Fibroblast of upper back skin (primary cell): ENCODE measurements around the gene NOTCH4.
"Not testable (repeated sequence)": the region's sequence is repeated elsewhere in the genome, so short reads cannot be mapped to it uniquely, and the experiment has no call there.

Experiments
- DNase-seq: peaks from one replicate; pipeline ENCODE4 v3.0.0-alpha.2; 2013

NOTCH4 gene

DNA sequence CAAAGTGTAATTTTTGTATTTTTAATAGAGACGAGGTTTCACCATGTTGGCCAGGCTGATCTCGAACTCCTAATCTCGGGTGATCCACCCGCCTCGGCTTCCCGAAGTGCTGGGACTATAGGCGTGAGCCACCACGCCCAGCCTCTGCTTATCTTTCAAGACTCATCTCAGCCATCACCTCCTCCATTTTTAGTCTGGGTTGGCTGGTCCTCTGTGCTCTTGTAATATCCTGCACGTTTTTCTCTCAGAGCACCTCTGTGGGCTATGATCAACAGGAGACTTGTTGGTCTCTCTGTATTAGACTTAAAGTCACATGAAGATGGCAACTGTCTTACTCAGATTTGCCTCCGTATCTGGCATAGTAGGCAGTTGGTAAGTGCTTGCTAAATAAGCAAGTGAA is 7.6 kb downstream of the NOTCH4 start:
- DNase-seq: no peak

DNA sequence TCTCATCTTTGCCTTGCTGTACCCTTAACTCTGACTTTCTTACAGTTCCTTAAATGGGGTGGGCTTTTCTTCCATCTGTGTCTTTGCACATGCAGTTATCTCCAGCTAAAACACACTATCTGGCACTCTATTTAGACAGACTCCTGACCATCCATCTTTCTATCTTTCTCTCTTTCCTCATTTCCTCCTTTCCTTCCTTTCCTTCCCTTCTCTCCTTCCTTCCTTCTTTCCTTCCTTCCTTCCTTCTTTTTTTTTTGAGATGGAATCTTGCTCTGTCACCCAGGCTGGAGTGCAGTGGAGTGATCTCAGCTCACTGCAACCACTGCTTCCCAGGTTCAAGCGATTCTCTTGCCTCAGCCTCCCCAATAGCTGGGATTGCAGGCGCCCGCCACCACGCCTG is 8.2 kb downstream of the NOTCH4 start:
- no peak for DNase-seq

DNA sequence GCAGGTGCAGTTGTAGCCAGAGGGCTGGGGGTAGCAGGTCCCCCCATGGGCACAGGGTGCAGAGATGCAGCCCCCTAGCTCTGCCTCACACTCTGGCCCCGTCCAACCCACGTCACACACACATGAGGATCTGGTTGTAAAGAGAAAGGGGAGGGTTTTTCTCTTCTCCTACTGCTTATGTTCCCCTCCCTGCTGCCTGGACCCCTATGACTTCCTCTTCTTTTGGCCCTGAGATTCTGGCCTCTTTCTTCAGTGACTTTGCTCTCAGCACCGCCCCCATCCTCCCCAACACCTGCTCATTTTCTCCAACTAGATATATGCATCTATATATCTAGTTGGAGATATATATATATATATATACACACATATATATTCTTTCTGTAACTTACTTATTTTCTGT is 9.7 kb downstream of the NOTCH4 start:
- DNase-seq: no peak

DNA sequence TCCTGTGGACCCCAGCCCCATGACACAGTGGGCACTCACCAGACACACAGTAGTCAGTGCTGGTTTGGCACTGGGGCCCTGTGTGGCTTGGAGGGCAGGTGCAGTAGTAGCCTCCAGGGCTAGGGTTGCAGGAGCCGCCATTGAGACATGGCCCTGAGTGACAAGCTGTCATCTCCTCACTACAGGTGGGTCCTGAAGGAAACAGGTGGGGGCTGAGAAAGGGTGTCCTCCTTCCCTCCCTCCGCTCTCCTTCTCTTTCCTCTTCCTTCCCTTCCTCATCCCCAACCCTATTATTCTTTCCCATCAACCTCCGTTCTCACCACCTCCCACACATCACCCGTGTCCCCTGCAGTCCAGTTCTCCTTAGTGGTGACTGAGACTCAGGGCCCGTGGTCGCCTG is 10.2 kb downstream of the NOTCH4 start:
- no peak for DNase-seq

DNA sequence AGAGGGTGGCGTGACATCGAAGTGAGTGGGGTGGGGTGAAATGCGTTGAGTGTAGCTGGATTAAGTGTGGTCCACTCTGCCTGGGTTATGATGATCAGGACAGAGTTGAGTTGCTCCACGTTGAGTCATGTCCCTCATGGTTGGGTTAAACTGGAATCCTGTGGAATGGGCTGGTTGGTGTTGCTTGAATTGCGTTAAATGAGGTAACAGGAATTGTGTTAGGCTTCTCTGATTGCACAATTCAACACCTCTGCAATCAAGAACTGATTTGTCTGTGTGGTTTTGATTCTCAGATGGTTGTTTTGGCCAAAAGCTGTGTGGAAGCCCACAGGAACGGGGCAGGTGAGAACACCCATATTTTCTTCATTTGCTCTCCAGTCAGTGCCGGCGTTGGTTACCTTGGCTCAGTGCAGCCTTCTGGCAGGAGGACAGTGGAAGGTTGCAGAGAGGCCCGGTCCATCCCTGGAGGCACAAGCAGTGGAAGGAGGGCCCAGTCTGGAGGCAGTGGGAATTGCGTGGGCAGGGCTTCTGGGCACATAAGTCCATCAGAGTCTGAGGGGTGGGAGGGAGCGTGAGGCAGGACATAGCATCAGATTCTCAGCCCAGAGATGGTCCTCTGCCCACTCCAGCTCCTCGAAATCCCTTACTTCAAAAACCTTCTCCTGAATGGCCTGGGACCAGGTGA is 11.6 kb downstream of the NOTCH4 start:
- DNase-seq: no peak

DNA sequence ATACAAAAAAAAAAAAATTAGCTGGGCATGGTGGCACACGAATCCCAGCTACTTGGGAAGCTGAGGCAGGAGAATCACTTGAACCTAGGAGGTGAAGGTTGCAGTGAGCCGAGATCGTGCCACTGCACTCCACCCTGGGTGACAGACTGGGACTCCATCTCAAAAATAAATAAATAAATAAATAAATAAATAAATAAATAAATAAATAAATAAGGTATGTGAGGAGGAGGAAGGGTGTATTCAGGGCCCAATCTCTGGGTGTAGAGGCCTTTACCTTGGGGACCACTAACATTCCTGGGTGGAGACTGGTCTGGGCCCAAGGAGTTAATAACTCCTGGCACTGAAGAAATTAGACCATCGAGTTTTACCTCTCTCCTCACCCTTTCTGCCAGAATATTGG is 12.4 kb downstream of the NOTCH4 start:
- DNase-seq: not testable (repeated sequence)

DNA sequence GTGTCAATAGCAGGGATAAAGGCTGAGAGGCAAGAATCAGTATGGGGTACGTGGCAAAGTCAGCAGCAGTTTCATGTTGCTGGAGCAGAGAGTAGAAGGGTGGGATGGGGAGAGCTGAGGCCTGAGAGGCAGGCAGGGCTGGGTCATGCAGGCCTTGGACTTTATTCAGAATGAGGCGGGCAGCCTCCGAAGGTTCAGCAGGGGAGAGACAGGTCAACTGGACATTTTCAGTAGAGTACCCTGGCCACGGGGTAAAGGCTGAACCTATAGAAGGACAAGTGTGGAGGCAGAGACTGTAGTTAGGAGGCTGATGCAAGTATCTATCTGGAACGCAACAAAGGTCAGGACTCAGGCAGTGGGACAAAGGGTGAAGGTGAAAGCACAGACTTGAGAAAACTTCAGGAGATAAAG is 13.7 kb downstream of the NOTCH4 start:
- DNase-seq: no peak

DNA sequence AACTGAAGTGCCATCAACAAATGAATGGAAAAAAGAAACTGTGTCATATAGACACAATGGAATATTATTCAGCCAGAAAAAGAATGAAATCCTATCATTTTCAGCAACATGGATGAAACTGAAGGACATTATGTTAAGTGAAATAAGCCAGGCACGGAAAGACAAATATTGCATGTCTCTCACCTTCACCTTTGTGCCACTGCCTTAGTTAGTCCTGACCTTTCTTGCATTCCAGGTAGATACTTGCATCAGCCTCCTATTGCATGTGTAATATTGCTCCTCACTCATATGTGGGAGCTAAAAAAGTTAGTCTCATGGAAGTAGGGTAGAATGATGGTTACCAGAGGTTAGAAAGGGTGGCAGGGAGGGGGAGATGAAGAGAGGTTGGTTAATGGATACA is 14.9 kb downstream of the NOTCH4 start:
- DNase-seq: no peak

DNA sequence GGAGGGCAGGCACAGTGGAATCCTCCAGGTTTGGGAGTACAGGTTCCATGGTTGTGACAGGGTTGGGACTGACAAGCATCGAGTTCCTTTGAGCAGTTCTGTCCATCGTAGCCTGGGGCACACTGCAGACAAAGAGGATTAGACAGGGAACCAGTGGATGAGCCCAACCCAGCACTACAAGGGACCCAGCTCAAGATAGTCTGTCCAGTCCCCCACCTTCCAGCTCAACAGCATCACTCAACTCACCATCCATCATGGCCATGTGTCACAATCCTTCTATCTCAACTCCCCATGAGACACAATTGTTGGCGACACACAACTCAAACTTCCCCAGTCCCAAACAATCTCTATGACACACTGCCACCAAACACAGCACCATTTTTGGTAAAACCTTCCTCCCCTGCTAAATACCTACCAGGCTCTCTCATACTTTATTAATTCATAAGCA is 19.6 kb downstream of the NOTCH4 start:
- no peak for DNase-seq

DNA sequence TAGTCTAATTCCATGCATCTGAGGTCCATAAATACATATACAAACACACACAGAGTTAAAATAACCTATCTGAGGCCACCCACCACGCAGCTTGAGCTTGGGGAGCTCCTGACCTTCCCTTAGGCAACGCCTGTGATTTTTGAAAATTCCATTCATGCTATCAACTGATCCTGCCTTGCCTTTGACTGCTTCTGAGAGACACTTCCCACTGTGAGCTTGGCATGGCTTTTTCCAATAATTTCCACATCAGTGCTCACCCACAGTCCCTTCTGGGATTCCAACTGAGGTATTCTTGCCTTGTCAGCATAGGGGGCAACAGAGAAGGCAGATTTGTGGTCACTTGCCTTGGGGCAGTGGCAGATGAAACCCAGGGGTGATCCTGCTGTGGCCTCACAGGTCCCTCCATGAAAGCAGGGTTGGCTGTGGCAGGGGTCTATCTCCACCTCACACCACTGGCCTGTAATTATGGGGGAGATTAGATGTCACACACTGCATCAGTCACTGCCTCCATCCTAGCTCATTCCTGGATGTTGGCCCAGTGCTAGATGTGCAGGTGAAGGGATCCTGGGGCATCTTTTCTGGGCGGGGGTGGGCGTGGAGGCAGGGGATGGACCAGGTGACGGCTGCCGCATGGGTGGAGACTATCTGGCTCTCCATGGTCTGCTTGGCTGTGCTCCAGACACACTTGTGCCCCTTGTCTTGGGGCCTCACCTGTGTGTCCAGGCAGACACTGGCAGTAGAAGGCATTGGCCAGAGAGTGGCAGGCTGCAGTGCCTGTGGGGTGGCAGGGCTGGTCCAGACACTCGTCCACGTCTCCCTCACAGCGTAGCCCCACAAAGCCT is 20.2 kb downstream of the NOTCH4 start:
- DNase-seq: no peak

DNA sequence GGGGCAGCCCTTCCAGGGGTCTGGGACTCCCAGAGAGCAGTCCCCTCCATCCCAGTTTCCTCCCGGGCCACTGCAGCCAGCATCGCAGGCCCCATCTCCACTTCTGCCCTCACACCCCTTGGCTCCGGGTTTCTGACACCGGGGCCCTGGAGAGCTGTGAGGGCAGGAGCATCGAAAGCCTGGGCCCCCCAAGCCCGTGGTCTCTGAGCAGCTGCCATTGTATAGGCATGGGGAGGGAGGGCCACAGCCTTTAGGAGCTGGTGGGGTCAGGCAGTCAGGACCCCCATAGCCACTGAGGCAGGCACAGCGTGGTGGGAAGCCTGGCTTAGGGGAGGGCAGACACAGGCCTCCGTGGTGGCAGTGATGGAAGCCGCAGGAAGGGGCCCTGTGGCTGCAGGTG is 21.7 kb downstream of the NOTCH4 start:
- no peak for DNase-seq

DNA sequence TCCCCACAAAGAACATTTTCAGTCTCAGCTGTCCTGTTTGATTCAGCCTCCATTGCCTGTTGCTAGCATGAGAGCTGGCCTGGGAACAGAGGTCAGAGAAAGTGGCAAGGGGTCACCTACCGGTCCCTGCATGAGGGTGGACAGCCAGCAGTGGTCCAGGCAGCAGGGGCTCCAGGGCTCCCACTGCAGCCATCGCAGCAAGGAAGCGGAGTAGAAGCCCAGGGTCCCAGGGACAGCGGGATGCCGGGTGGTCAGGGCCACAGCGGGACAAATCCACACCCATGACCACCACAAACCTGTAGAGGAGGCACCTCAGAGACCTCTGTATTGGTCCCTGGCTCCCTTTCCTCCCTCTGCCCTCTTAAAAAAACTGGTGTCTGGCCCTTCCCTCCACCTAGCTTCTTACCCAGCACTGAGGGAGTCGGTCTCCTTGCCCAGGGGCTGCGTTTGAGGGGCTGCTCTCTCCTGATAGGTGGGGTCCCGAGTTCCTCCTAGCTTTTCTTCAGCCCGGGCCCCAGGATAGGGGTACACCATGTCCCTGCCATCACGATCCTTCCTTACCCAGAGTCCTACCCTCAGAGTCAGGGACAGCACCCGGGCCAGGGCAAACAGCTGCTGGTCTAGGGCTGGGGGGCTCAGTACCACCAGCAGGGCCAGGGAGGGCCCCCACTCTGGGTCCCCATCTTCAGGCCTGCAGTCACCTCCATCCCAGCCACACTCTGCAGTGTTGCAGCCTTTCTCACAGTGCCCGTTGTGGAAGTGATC is 23.0 kb downstream of the NOTCH4 start:
- no peak for DNase-seq

DNA sequence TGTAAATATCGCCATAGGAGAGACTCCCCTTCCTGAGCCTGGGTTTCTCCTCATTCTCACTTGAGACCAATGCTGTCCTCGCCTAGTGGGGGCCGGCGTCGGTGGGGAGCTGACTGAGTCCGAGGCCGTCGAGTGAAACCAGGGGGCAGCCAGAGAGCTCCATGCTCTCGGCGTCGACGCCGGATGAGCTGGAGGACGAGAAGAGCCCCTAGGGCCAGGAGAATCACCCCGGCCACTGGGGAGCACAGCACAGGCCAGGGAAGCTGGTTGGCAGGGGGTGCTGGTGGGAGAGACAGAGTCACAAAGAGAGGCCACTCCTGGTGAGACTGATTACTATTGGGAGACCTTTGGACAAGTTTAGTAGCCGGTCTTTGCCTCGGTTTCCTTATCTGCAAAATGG is 25.0 kb downstream of the NOTCH4 start:
- DNase-seq: no peak

DNA sequence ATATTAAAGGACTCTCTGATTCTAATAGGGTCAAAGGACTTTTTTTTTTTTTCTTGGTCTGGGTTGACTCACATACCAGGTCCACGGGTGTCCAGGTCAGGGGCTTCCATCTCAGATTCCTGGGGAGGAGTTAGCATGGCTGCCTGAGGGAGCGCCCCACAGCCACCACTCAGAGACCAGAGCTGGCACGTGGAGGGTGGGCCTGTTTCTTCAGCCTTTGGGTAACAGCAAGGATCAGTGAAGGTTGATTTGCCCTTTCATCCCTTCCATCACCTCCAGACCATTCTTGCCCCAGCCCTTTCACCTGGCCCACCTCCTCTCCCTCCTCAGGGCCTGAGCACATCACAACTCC is 25.5 kb downstream of the NOTCH4 start:
- DNase-seq: no peak

DNA sequence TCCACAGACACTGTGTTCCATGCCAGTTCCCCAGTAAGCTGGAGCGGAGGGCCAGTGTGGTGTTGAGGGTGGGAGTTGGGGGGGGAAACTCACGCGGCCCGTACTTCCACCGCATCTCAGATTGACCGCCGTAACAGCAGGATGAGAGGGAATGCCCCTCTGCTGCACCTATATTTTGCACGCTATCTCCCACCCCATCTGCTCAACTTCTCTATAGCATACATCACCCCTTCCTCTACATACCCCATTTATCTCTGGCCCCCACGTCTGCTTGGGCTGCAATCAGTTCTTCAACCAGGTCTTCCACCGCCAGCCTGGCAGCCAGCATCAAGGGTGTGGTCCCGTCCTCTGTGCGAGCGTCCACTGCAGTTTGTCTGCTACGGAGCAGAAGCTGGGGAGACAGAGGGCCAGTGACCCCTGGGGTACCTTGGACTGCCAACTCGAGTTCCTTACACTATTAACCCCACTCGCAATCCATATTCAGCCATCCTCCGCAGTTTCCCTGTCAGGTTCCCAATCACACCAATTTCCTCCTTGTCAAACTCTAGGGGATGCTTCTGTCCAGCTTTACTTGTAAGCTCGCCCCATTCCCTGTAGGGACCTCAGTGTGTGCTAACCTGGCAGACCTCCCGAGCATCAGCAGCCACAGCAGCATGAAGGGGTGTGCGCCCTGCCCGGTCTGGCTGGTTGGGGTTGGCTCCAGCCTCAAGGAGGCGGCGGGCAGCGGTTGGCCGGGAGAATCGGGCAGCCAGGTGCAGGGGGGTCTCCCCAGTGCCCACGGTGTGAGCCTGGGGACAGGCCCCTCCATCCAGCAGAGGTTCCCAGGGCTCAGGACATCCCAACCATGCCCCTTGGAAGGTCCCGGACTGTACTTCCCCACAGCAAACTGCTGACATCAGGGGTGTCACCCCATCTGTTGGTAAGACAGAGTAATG is 26.9 kb downstream of the NOTCH4 start:
- DNase-seq: no peak

DNA sequence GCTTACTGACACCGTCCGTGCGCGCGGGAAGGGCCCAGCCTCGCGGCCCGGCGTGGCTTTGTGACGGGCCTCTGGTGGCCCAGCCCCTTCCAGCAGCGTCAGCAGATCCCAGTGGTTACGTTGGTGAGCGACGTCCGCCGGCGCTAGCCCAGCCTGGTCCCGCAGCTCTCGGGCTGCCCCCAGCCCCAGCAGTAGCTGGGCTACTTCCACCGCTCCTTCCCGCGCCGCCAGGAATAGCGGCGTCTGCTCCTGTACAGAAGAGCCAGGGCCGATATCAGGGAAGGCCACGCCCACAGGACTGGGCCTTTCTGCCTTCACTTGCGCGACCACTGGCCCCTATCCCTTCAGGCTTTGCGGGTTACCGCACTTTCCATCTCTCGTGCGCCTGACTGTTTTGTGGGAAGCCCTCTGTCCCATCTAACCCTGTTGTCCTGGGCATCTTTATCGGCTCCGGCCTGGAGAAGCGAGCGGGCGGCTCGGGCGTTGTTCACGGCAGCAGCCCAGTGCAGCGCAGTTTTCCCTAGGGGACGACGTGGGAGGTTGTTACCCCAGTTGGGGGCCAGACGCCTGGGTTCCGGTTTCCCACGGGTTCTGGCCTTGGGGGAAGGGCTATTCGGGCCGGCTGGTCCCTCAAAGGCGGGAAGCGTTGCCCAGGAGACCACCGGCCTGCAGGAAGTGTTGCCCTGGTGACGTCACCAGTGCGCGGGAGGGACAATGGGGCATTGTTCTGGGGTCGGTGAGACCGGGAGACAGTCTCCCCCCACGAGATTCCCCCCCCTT is 27.8 kb downstream of the NOTCH4 start:
- DNase-seq: peak; percentile 86

DNA sequence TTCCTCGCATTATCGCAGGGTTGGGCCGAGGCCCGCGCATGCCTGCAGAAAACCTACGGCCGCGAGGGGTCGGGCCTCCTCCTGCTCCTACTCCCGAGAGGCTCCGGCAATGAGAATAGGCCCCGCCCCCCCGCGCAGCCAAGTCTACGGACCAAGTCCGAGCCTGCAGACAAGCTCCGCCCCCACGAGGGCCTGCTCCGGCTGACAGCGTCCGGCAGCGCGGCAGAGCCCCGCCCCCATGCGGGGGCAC is 28.3 kb downstream of the NOTCH4 start:
- DNase-seq: peak; percentile 100

DNA sequence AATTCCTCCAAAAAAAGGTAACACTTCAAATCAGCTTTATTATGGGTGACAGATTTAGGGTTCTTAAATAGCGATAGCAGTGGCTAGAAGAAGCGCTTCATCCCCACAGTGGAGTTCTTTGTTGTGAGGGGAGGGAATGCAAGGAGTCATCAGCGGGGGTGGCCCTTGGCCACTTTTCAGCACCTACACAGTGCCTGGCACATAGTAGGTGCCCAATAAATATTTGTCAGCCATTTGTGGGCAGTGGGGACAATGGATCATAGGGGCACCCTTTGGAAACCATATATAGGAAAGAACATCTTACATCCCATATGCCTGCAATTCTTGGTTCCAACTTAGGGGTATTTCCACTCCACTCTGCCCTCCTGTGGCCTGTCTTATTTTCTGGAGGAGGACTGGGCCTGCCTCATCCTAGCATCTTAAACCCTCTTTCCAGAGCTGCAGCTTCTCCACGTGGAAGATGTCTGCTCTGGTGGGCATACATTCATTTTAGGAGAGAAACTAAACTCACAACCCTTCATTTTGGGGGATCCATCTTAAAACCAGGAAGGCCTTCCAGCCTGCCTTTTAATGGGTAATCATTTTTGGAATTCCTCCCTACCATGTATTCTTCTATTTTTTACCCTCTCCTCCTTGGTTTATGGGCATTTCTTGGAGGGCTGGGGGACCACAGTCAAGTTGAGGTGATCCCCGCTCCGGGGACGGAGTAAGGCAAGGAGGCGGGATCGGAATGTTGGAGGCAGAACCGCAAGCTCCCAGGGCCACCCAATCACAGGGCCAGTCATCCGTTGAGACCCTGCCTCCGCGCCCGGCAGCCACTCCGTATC is 28.8 kb downstream of the NOTCH4 start:
- DNase-seq: peak; percentile 65

DNA sequence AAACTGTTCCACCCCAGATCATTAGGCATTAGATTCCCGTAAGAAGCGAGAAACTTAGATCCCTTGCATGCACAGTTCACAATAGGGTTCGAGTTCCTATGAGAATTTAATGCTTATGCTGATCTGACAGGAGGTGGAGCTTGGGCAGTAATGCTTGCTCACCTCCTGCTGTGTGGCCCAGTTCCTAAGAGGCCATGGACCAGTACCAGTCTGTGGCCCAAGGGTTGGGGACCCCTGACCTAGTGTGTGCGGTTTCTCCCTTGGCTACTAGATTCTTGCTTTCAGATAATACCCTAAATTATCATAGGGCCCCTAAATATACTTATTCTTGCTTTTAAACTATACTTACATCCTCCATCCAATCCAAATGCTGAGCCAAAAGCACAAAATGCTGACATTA is 29.5 kb downstream of the NOTCH4 start:
- no peak for DNase-seq

DNA sequence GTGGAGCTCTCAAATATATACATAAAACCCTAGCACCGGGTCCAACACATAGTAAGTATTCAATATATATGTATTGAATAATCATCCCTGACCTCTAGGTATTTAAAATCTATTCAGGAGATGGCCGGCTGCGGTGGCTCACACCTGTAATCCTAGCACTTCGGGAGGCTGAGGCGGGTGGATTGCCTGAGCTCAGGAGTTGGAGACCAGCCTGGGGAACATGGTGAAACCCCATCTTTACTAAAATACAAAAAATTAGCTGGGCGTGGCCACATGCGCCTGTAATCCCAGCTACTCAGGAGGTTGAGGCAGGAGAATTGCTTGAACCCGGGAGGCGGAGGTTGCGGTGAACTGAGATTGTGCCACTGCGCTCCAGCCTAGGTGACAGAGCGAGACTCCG is 30.8 kb downstream of the NOTCH4 start:
- DNase-seq: not testable (repeated sequence)

DNA sequence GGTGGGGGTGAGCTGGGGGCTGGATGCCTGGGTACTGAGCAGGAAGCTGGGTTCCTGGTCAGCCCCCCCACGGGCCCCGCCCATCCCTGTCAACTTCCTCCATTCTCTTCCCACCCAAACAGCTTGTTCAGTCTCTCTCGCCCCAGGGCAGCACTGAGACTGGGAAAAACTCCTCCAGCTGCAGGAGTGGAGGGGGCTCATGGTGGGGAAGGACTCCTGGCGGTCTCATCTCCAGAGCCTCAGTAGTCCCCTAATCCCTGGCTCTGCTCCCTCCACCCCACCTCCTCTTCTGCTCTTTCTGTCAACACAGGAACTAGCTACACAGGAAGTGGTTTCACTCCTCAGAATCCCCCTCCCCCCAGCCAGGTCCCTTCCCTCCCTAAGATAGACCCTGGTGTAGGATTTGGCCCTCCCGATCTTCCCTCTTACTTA is 31.2 kb downstream of the NOTCH4 start, which contains the start of gene GPSM3:
GPSM3 (minus strand) TSS at position 36 of the 432 bp plus-strand sequence. CDS start 130 bp downstream, outside the sequence.
- DNase-seq: peak; percentile 69
